22Rv1 (cell line): ENCODE data around the gene ADH1A.
"Not testable (repeated sequence)": the region's sequence is repeated elsewhere in the genome, so short reads cannot be mapped to it uniquely, and the experiment has no call there.

Experiments
- H3K27ac ChIP-seq: fragments of 450-650 bp; 2 replicates; pipeline ENCODE4 v1.5.1; 2017
- ZFX ChIP-seq: fragments of 450-650 bp; IDR thresholded peaks from 2 replicates; pipeline ENCODE4 v1.6.1; 2017; ENCODE audit warnings: antibody characterized with exemption, borderline replicate concordance
- TF ChIP-seq, protein P1 (sequence below): fragments of 450-650 bp; IDR thresholded peaks from 2 replicates; pipeline ENCODE4 v1.5.1; 2017; ENCODE audit warnings: mild to moderate bottlenecking

ADH1A gene

DNA sequence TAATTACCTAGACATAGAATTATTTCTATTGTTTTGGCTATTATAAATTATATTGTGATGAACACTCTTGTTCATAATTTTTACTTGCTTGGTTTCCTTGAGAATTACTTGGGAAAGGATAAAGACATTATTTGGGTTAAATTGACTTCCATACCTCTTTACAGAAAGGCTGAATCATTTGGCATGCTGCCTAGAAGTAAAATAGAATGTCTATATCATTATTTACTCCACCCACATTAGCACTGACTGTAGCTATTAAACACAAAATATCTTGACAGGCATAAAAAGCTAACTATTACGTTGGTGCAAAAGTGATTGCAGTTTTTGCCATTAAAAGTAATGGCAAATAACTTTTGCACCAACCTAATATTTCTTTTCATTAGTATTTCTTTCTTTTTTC lies 42.1 kb downstream of the ADH1A start:
- TF ChIP-seq ZFX = no peak
- TF ChIP-seq, protein P1, sequence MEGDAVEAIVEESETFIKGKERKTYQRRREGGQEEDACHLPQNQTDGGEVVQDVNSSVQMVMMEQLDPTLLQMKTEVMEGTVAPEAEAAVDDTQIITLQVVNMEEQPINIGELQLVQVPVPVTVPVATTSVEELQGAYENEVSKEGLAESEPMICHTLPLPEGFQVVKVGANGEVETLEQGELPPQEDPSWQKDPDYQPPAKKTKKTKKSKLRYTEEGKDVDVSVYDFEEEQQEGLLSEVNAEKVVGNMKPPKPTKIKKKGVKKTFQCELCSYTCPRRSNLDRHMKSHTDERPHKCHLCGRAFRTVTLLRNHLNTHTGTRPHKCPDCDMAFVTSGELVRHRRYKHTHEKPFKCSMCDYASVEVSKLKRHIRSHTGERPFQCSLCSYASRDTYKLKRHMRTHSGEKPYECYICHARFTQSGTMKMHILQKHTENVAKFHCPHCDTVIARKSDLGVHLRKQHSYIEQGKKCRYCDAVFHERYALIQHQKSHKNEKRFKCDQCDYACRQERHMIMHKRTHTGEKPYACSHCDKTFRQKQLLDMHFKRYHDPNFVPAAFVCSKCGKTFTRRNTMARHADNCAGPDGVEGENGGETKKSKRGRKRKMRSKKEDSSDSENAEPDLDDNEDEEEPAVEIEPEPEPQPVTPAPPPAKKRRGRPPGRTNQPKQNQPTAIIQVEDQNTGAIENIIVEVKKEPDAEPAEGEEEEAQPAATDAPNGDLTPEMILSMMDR = no peak
- H3K27ac ChIP-seq = no peak overlapping the region

DNA sequence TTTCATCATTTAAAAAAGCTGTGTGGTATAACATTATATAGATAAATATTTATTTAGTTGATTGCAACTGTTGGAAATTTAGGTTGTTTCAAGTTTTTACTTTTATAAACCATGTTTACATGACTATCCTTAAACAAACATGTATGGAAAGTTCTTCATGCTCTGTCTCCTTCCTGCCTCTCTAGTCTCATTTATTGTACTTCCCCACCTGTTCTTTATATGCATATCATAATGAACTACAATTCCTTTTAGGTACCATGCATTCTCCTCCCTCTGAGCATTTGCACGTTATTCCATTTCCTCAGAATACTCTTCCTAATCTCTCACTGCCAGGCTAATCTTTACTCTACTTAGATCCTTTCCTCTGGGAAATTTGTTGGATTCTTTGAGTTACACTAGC lies 54.8 kb downstream of the ADH1A start:
- TF ChIP-seq ZFX = no peak
- TF ChIP-seq, protein P1 = no peak
- no peak overlapping the region for H3K27ac ChIP-seq

DNA sequence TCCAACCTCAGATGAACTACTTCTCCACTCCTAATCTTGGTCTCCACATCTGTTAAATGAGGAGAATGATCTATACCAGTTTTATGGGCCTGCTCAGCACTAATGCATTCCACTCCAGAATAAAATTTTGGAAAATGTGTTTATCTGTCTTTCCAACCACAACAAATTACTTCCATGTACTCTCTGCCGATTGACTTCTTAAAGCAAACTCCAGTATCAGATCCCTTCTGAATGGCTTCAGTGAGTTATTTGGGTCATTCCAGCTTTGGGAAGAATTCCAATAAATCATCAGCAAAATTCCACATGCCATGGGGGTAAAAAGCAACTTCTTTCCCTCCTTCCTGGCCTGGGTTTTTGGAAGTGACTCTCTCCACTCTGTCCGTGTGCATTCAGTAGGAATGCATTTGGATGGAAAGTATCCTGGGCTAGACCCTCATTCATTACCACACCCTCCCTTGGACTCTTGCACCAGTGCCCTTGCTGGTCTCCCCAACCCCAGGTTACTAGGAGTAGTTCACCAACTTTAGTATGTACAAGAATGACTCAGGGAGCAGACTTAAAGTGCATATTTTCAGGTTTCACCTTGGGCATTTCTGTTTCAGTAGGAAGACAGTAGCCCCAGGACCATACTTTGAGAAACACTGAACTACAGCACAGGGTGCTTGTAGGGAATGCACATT lies 56.3 kb downstream of the ADH1A start:
- no peak for TF ChIP-seq ZFX
- TF ChIP-seq, protein P1 = no peak
- H3K27ac ChIP-seq = no peak overlapping the region

DNA sequence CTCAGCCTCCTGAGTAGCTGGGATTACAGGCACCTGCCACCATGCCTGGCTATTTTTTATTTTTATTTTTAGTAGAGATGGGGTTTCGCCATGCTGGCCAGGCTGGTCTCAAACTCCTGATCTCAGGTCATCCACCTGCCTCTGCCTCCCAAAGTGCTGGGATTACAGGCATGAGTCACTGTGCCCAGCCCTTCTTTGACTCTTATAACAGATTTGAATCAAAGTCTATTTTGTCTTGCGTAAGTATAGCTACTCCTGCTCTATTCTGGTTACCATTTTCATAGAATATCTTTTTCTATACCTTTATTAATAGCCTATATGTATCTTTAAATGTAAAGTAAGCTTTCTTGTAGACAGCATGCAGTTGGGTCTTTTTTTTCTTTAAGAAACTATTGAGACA lies 57.4 kb downstream of the ADH1A start:
- not testable (repeated sequence) for H3K27ac ChIP-seq

DNA sequence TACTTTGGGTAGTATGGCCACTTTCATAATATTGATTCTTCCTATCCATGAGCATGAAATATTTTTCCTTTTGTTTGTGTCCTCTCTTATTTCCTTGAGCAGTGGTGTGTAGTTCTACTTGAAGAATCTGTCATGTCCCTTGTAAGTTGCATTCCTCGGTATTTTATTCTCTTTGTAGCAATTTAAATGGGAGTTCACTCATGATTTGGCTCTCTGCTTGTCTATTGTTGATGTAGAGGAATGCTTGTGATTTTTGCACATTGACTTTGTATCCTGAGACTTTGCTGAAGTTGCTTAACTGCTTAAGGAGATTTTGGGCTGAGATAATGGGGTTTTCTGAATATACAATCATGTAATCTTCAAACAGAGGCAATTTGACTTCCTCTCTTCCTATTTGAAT lies 62.1 kb downstream of the ADH1A start:
- H3K27ac ChIP-seq = not testable (repeated sequence)

DNA sequence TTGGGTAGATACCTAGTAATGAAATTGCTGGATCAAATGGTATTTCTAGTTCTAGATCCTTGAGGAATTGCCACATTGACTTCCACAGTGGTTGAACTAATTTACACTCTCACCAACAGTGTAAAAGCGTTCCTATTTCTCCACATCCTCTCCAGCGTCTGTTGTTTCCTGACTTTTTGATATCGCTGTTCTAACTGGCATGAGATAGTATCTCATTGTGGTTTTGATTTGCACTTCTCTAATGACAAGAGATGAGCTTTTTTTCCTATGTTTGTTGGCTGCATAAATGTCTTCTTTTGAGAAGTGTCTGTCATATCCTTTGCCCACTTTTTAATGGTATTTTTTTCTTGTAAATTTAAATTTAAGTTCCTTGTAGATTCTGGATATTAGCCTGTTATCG lies 63.1 kb downstream of the ADH1A start:
- not testable (repeated sequence) for H3K27ac ChIP-seq
